Inflammatory macrophage (primary cell): ENCODE data around the gene C4orf51.
A peak's percentile ranks its signal among the peaks of the same experiment; 100 is the strongest.

Experiments used
- DNase-seq, 2 donors: peaks; one replicate each; pipeline ENCODE4 v3.0.0-alpha.2; 2020 to 2022

The C4orf51 gene

GRCh38 chr4:145760961-145761929 lies 81.3 kb downstream of the C4orf51 start:
- no peak for DNase-seq

DNA sequence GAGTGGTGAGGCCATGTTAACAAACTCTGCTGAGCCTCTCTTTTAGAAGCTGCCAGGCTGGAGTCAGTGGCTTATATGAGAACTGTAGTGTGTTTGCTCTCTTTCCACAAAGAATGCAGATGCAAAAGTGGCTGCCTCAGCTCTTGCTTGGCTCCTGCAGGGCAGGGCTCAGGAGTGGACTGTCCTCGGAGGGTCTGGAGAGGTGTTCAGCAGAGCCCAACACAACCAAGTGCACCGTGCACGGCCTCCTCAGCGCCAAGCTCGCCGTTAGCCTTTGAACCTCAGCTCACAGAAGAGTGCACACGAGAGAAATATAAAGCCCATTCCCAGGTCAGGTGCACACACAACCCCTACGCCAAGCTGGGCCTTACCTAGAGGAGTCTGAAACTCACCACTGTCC lies 82.8 kb downstream of the C4orf51 start:
- DNase-seq, result no peak

GRCh38 chr4:145763399-145763798 lies 83.5 kb downstream of the C4orf51 start:
- no peak for DNase-seq

DNA sequence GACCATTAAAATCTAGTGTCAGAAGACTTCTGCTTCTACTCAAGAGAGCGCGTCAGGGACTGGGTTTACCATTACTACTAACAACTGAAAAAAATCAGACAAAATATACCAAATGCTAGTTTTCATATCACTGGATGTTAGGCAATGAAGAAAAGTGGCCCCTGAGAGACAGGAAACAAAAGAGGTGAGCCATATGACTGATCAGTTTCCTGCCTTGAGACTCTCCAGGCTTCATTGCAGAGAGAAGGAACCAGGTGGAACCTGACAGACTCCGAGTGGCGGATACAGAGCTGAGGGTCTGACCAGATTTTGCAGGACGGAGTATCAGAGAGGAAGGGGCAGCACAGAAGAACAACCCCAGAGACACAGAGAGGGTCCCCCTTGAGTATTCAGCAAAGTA lies 86.3 kb downstream of the C4orf51 start:
- DNase-seq, result no peak

- DNase-seq, result peak in 1 of 2 donors; percentile 63
Measured at GRCh38 chr4:145769450-145770037, 89.6 kb downstream of the C4orf51 start.

- DNase-seq, result no peak
Measured at GRCh38 chr4:145770124-145770523, 90.2 kb downstream of the C4orf51 start.

- DNase-seq, result no peak
Measured at GRCh38 chr4:145772347-145772746, 92.4 kb downstream of the C4orf51 start.

DNA sequence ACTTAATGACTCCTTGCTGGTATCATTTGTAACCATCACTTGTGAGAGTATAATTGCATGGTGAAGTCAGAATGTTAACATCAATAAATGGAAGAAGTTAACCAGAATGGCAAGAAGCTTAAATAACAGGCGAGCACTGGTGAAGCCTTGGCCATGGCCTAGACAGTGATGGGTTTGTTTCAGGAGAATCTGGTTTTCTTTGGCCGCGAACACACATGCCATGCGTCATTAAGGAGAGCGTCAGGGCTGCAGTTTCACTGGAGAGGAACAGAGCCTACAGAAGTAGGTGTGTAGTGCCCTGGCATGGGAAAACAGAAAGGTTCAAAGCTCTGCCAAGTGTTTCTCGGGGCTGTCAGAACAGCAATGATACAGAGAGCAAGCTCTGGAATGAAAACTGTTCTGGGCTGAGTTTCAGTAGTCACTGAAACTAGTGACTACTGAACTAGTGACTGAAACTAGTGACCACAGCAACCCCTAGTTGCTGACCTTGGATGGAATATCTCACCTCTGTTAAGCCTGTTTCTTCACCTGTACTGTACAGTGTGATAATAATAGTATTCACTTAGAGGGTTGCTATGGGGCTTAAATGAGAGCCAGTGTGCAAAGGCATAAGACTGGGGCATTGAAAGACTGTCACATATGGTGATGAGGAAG lies 93.8 kb downstream of the C4orf51 start:
- DNase-seq, result no peak

DNA sequence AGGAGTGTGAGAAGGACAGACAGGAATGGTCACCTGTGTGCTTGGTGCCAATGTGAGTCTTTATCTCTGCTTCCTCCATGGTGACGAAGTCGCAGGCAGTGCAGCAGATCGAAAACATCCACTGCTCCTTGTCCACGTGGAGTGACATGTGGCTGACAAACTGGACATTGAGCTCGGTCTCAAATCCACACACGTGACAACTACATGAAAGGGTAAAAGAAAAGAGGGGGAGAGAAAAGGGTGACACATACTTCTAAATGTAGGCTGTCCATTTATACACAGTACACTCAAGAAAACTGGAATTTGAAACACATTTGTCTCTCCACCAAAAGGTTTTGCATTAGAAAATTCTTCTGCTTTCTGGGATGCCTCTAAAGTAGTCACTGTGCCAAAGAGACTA lies 94.5 kb downstream of the C4orf51 start:
- no peak for DNase-seq

DNA sequence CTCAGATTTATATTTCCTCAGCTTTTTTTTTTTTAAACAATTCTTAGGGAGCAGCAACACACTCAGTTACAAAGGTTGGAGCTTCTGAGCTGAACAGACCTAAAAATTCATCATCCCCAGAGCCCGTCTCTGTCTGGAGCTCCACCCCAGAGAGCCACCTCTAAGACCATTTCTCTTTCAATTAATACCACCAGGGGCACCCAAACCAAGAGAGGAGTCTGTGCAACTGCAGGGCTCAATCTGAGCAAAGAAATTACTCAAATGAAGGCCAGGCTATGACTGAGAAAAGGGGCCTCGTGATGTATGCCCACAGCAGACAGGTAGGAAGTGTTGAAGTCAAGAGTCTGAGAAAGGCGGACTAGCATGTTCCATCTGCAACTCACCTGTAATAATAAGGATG lies 95.5 kb downstream of the C4orf51 start:
- no peak for DNase-seq

DNA sequence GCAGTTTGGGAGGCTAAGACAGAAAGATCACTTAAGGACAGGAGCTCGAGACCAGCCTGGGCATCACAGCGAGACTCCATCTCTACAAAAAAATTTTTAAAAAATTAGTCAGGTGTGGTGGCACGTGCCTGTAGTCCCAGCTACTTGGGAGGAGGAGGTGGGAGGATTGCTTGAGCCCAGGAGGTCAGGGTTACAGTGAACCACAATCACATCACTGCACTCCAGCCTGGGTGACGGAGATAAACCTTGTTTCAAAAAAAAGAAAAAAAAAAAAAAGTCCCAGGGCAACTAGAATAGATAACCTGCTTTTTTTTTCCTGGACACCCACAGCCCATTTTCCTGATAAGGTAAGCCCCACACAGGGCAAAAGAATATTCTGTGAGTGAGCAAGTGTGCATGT lies 96.3 kb downstream of the C4orf51 start:
- no peak for DNase-seq

- DNase-seq, result no peak
Measured at GRCh38 chr4:145779319-145779801, 99.4 kb downstream of the C4orf51 start.

- DNase-seq, result peak; percentile 39 to 44
Measured at GRCh38 chr4:145781351-145781750, 101.4 kb downstream of the C4orf51 start.
